ENCODE data around the gene DLL1.

DLL1 gene

GRCh38 chr6:170314983-170315382 lies 24.1 kb upstream of the DLL1 start:
- Histone ChIP-seq H3K9me3 (ENCODE audit: low read length) (no peaks in the 10 kb centered on the region), H2AFZ (ENCODE audit: low read length) (no peak overlapping the region), H3K4me1 (ENCODE audit: insufficient read depth, low read length, severe bottlenecking) (no peaks in the 10 kb centered on the region), H3K4me2 (ENCODE audit: low read length) (no peak overlapping the region), H3K4me3 (ENCODE audit: low read depth, low read length, poor library complexity, severe bottlenecking) (no peak overlapping the region), H3K27me3 (ENCODE audit: insufficient read depth, low read length) (no peaks in the 10 kb centered on the region), H3K9ac (ENCODE audit: low read length) (no peak overlapping the region), H3K9me2 (ENCODE audit: low read depth, low read length) (no peaks in the 10 kb centered on the region), H3F3A (ENCODE audit: insufficient read depth, low read length) (no peaks in the 10 kb centered on the region), H4K20me1 (ENCODE audit: insufficient read depth, low read length) (0 out of 2 replicates have a peak, but pooled peaks cover 2% of the 10 kb centered on the region), H3K27ac (ENCODE audit: low read depth, low read length, poor library complexity, severe bottlenecking) (no peak overlapping the region), H3K79me2 (ENCODE audit: insufficient read depth, low read length) (peaks cover 51% of the 10 kb centered on the region), H3K36me3 (ENCODE audit: insufficient read depth, low read length) (peaks cover 36% of the 10 kb centered on the region)
- TF ChIP-seq EZH2 (IDR thresholded peaks at IDR 0.05; ENCODE audit: borderline replicate concordance, low read length) (no peak), CTCF (IDR thresholded peaks at IDR 0.05; ENCODE audit: low read length) (no peak)

GRCh38 chr6:170313716-170314295 lies 22.9 kb upstream of the DLL1 start:
- no peaks in the 10 kb centered on the region for H3K9me3 ChIP-seq (ENCODE audit: low read length)
- no peak overlapping the region for H3K9ac ChIP-seq (ENCODE audit: low read length)
- H3F3A ChIP-seq (ENCODE audit: insufficient read depth, low read length) = no peaks in the 10 kb centered on the region
- 0 out of 2 replicates have a peak, but pooled peaks cover 2% of the 10 kb centered on the region for H4K20me1 ChIP-seq (ENCODE audit: insufficient read depth, low read length)
- no peak for TF ChIP-seq EZH2 (IDR thresholded peaks at IDR 0.05; ENCODE audit: borderline replicate concordance, low read length)
- no peak for TF ChIP-seq CTCF (IDR thresholded peaks at IDR 0.05; ENCODE audit: low read length)
- H3K4me3 ChIP-seq (ENCODE audit: low read depth, low read length, poor library complexity, severe bottlenecking) = no peak overlapping the region
- H3K79me2 ChIP-seq (ENCODE audit: insufficient read depth, low read length) = peaks cover 62% of the 10 kb centered on the region
- no peak overlapping the region for H3K4me2 ChIP-seq (ENCODE audit: low read length)
- H3K4me1 ChIP-seq (ENCODE audit: insufficient read depth, low read length, severe bottlenecking) = peaks cover 2% of the 10 kb centered on the region
- peaks cover 36% of the 10 kb centered on the region for H3K36me3 ChIP-seq (ENCODE audit: insufficient read depth, low read length)
- H3K27me3 ChIP-seq (ENCODE audit: insufficient read depth, low read length) = no peaks in the 10 kb centered on the region
- no peak overlapping the region for H2AFZ ChIP-seq (ENCODE audit: low read length)
- no peaks in the 10 kb centered on the region for H3K9me2 ChIP-seq (ENCODE audit: low read depth, low read length)
- no peak overlapping the region for H3K27ac ChIP-seq (ENCODE audit: low read depth, low read length, poor library complexity, severe bottlenecking)

- no peaks in the 10 kb centered on the region for H3K27me3 ChIP-seq (ENCODE audit: insufficient read depth, low read length)
- no peak overlapping the region for H3K27ac ChIP-seq (ENCODE audit: low read depth, low read length, poor library complexity, severe bottlenecking)
- H3K4me2 ChIP-seq (ENCODE audit: low read length) = no peak overlapping the region
- no peak overlapping the region for H3K4me3 ChIP-seq (ENCODE audit: low read depth, low read length, poor library complexity, severe bottlenecking)
- H3K9ac ChIP-seq (ENCODE audit: low read length) = no peak overlapping the region
- H4K20me1 ChIP-seq (ENCODE audit: insufficient read depth, low read length) = 0 out of 2 replicates have a peak, but pooled peaks cover 2% of the 10 kb centered on the region
- no peak overlapping the region for H2AFZ ChIP-seq (ENCODE audit: low read length)
- no peak for TF ChIP-seq CTCF (IDR thresholded peaks at IDR 0.05; ENCODE audit: low read length)
- TF ChIP-seq EZH2 (IDR thresholded peaks at IDR 0.05; ENCODE audit: borderline replicate concordance, low read length) = no peak
- peaks cover 11% of the 10 kb centered on the region for H3K4me1 ChIP-seq (ENCODE audit: insufficient read depth, low read length, severe bottlenecking)
- peaks cover 27% of the 10 kb centered on the region for H3K36me3 ChIP-seq (ENCODE audit: insufficient read depth, low read length)
- no peaks in the 10 kb centered on the region for H3K9me3 ChIP-seq (ENCODE audit: low read length)
- H3F3A ChIP-seq (ENCODE audit: insufficient read depth, low read length) = no peaks in the 10 kb centered on the region
- peaks cover 72% of the 10 kb centered on the region for H3K79me2 ChIP-seq (ENCODE audit: insufficient read depth, low read length)
- H3K9me2 ChIP-seq (ENCODE audit: low read depth, low read length) = no peaks in the 10 kb centered on the region
Measured at GRCh38 chr6:170312876-170313275, 22.0 kb upstream of the DLL1 start.
